ENCODE results near the gene SLC7A9. TPM values are rescaled to one million over a fixed set of nuclear protein-coding genes. Genes with fewer than 3 reads are reported as not detected.
"Not testable (repeated sequence)": the region's sequence is repeated elsewhere in the genome, so short reads cannot be mapped to it uniquely, and the experiment has no call there.

Gene SLC7A9
- polyA plus RNA-seq, 1 donor from 2014 or later, result 2.5 TPM

DNA sequence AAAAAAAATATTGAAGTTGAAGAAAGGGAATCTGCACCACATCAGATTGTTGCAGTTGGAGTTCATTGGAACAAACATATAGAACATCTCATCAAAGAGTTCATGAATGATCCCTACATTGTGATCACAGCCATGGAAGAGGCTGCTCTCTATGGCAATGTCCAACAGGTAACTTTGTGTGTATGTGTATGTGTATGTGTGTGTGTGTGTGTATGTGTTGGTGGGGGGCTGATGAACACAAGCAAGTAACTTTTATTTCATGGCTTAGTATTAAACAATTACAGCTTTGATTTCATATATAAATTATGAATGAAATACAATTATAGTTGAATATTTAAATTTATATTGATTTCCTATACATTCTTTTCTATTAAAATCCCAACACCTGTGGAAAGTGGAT, 69.4 kb downstream of the SLC7A9 start:
- H4K20me1 ChIP-seq (ENCODE audit: insufficient read depth), result no peaks in the 10 kb centered on the region
- no peak overlapping the region for H3K9ac ChIP-seq (ENCODE audit: low read length)
- H3K4me2 ChIP-seq (ENCODE audit: low read length), result no peak overlapping the region
- no peak overlapping the region for H3K27ac ChIP-seq (ENCODE audit: low read length)
- no peak overlapping the region for H3K4me3 ChIP-seq (ENCODE audit: low read length)
- H3F3A ChIP-seq (ENCODE audit: insufficient read depth, low read length, poor library complexity, severe bottlenecking), result no peaks in the 10 kb centered on the region
- H2AFZ ChIP-seq (ENCODE audit: low read depth, low read length), result no peak overlapping the region
- TF ChIP-seq EP300 (conservative IDR thresholded peaks at IDR 0.05; ENCODE audit: poor library complexity, severe bottlenecking) (no peak), EZH2 (IDR thresholded peaks at IDR 0.05; ENCODE audit: borderline replicate concordance, insufficient read depth, low read length, poor library complexity, severe bottlenecking) (no peak)
- H3K79me2 ChIP-seq (replicated peaks; ENCODE audit: insufficient read depth, low read length), result no peaks in the 10 kb centered on the region
- no peaks in the 10 kb centered on the region for H3K9me2 ChIP-seq (ENCODE audit: insufficient read depth, low read length)
- H3K36me3 ChIP-seq (ENCODE audit: insufficient read depth, low read length), result no peaks in the 10 kb centered on the region
- no peaks in the 10 kb centered on the region for H3K9me3 ChIP-seq (ENCODE audit: low read length)
- no peaks in the 10 kb centered on the region for H3K27me3 ChIP-seq (ENCODE audit: insufficient read depth, low read depth, low read length)

DNA sequence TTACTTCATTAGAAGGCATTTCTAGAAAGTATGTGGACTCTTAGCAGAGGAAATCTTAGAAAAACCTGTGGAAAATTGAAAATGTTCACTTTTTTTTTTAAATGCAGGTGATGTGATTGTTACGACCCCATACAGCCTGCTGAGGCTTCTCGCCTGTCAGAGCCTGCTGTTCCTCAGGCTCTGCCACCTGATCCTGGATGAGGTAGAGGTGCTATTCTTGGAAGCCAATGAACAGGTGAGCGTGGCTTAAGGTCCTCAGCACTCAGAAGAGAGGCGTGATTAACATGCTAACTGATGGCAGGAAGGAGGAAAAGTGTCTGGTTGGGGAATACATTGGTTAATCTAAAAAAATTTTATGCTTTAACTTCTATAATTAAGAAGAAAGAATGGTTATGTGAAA, 71.4 kb downstream of the SLC7A9 start:
- Histone ChIP-seq H3K9ac (ENCODE audit: low read length) (no peak overlapping the region), H2AFZ (ENCODE audit: low read depth, low read length) (no peak overlapping the region), H3K4me3 (ENCODE audit: low read length) (no peak overlapping the region), H3K9me2 (ENCODE audit: insufficient read depth, low read length) (no peaks in the 10 kb centered on the region), H3K79me2 (replicated peaks; ENCODE audit: insufficient read depth, low read length) (no peaks in the 10 kb centered on the region), H4K20me1 (ENCODE audit: insufficient read depth) (no peaks in the 10 kb centered on the region), H3K27ac (ENCODE audit: low read length) (no peak overlapping the region), H3K27me3 (ENCODE audit: insufficient read depth, low read depth, low read length) (no peaks in the 10 kb centered on the region), H3K36me3 (ENCODE audit: insufficient read depth, low read length) (no peaks in the 10 kb centered on the region), H3F3A (ENCODE audit: insufficient read depth, low read length, poor library complexity, severe bottlenecking) (no peaks in the 10 kb centered on the region), H3K9me3 (ENCODE audit: low read length) (no peaks in the 10 kb centered on the region), H3K4me2 (ENCODE audit: low read length) (no peak overlapping the region)
- no peak for TF ChIP-seq EP300 (conservative IDR thresholded peaks at IDR 0.05; ENCODE audit: poor library complexity, severe bottlenecking)
- no peak for TF ChIP-seq TAF1 (IDR thresholded peaks at IDR 0.05; ENCODE audit: low read depth)
- TF ChIP-seq MXI1 (conservative IDR thresholded peaks at IDR 0.05; ENCODE audit: poor library complexity, severe bottlenecking), result no peak
- no peak for TF ChIP-seq POLR2AphosphoS5 (IDR thresholded peaks at IDR 0.05)
- no peak for TF ChIP-seq CTCF (IDR thresholded peaks at IDR 0.05; ENCODE audit: poor library complexity, severe bottlenecking)

GRCh38 chr19:32789429-32789828, 80.1 kb downstream of the SLC7A9 start:
- H3K27me3 ChIP-seq (ENCODE audit: insufficient read depth, low read depth, low read length), result no peaks in the 10 kb centered on the region
- no peaks in the 10 kb centered on the region for H3K79me2 ChIP-seq (replicated peaks; ENCODE audit: insufficient read depth, low read length)
- H3K36me3 ChIP-seq (ENCODE audit: insufficient read depth, low read length), result no peaks in the 10 kb centered on the region
- H3K4me2 ChIP-seq (ENCODE audit: low read length), result no peak overlapping the region
- no peak for TF ChIP-seq SMC3 (conservative IDR thresholded peaks at IDR 0.05; ENCODE audit: poor library complexity)
- no peaks in the 10 kb centered on the region for H3K9me2 ChIP-seq (ENCODE audit: insufficient read depth, low read length)
- H3K4me3 ChIP-seq (ENCODE audit: low read length), result no peak overlapping the region
- H3K9me3 ChIP-seq (ENCODE audit: low read length), result no peaks in the 10 kb centered on the region
- H3K9ac ChIP-seq (ENCODE audit: low read length), result no peak overlapping the region
- H4K20me1 ChIP-seq (ENCODE audit: insufficient read depth), result no peaks in the 10 kb centered on the region
- no peak overlapping the region for H2AFZ ChIP-seq (ENCODE audit: low read depth, low read length)
- H3F3A ChIP-seq (ENCODE audit: insufficient read depth, low read length, poor library complexity, severe bottlenecking), result no peaks in the 10 kb centered on the region
- no peak overlapping the region for H3K27ac ChIP-seq (ENCODE audit: low read length)

DNA sequence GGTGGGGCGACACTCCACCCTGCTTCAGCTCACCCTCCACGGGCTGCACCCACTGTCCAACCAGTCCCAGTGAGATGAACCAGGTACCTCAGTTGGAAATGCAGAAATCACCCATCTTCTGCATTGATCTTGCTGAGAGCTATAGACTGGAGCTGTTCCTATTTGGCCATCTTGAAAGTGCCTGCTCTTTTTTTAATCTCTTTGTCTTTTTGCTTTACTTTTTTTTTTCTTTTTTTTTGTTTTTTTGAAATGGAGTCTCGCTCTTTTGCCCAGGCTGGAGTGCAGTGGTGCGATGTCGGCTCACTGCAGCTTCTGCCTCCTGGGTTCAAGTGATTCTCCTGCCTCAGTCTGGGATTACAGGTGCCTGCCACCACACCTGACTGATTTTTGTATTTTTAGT, 81.7 kb downstream of the SLC7A9 start:
- H3K79me2 ChIP-seq (replicated peaks; ENCODE audit: insufficient read depth, low read length); H3K4me2 ChIP-seq (ENCODE audit: low read length); H3K4me3 ChIP-seq (ENCODE audit: low read length); H3K27me3 ChIP-seq (ENCODE audit: insufficient read depth, low read depth, low read length); H3K27ac ChIP-seq (ENCODE audit: low read length); H2AFZ ChIP-seq (ENCODE audit: low read depth, low read length); H4K20me1 ChIP-seq (ENCODE audit: insufficient read depth); H3K36me3 ChIP-seq (ENCODE audit: insufficient read depth, low read length); H3F3A ChIP-seq (ENCODE audit: insufficient read depth, low read length, poor library complexity, severe bottlenecking); H3K9me2 ChIP-seq (ENCODE audit: insufficient read depth, low read length); H3K9me3 ChIP-seq (ENCODE audit: low read length); H3K9ac ChIP-seq (ENCODE audit: low read length): not testable (repeated sequence)

DNA sequence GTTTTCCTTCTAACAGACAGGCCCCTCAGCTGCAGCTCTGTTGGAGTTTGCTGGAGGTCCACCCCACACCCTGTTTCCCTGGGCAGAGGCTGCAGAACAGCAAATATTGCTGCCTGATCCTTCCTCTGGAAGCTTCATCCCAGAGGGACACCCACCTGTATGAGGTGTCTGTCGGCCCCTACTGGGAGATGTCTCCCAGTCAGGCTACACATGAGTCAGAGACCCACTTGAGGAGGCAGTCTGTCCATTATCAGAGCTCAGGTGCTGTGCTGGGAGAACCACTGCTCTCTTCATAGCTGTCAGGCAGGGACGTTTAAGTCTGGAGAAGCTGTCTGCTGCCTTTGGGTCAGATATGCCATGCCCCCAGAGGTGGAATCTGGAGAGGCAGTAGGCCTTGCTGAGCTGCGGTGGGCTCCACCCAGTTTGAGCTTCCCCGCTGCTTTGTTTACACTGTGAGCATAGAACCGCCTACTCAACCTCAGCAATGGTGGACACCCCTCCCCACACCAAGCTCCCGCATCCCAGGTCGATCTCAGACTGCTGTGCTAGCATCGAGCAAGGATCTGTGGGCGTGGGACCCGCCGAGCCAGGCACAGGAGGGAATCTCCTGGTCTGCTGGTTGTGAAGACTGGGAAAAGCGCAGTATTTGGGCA, 82.3 kb downstream of the SLC7A9 start:
- not testable (repeated sequence) for H3K79me2 ChIP-seq (replicated peaks; ENCODE audit: insufficient read depth, low read length); H3K27ac ChIP-seq (ENCODE audit: low read length); H3K9ac ChIP-seq (ENCODE audit: low read length); H2AFZ ChIP-seq (ENCODE audit: low read depth, low read length); H3K4me2 ChIP-seq (ENCODE audit: low read length); H3K4me3 ChIP-seq (ENCODE audit: low read length); H3K9me3 ChIP-seq (ENCODE audit: low read length); H3F3A ChIP-seq (ENCODE audit: insufficient read depth, low read length, poor library complexity, severe bottlenecking); H3K36me3 ChIP-seq (ENCODE audit: insufficient read depth, low read length); H3K9me2 ChIP-seq (ENCODE audit: insufficient read depth, low read length); H4K20me1 ChIP-seq (ENCODE audit: insufficient read depth); H3K27me3 ChIP-seq (ENCODE audit: insufficient read depth, low read depth, low read length)

DNA sequence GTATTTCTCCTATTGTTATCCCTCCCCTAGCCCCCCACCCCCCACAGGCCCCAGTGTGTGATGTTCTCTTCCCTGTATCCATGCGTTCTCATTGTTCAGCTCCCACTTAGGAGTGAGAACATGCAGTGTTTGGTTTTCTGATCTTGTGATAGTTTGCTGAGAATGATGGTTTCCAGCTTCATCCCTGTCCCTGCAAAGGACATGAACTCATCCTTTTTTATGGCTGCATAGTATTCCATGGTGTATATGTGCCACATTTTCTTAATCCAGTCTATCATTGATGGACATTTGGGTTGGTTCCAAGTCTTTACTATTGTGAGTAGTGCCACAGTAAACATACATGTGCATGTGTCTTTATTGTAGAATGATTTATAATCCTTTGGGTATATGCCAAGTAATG, 87.5 kb downstream of the SLC7A9 start:
- not testable (repeated sequence) for H2AFZ ChIP-seq (ENCODE audit: low read depth, low read length); H3K79me2 ChIP-seq (replicated peaks; ENCODE audit: insufficient read depth, low read length); H3K9ac ChIP-seq (ENCODE audit: low read length); H3K9me2 ChIP-seq (ENCODE audit: insufficient read depth, low read length); H3F3A ChIP-seq (ENCODE audit: insufficient read depth, low read length, poor library complexity, severe bottlenecking); H4K20me1 ChIP-seq (ENCODE audit: insufficient read depth); H3K9me3 ChIP-seq (ENCODE audit: low read length); H3K4me2 ChIP-seq (ENCODE audit: low read length); H3K4me3 ChIP-seq (ENCODE audit: low read length); H3K27me3 ChIP-seq (ENCODE audit: insufficient read depth, low read depth, low read length); H3K27ac ChIP-seq (ENCODE audit: low read length); H3K36me3 ChIP-seq (ENCODE audit: insufficient read depth, low read length)

All from neural cell (in vitro differentiated cells).